ENCODE results near the gene C1QTNF8. TPM values are rescaled to one million over a fixed set of nuclear protein-coding genes. Genes with fewer than 3 reads are reported as not detected.

Gene C1QTNF8
- total and polyA plus RNA-seq, 2 of the 13 experiments (the other 11 are each of a cell fraction or from before 2014, with no cell fraction given): 0.09 TPM; not detected in 1

GRCh38 chr16:1090620-1091587, 5.1 kb downstream of the C1QTNF8 start (continued):
- TF ChIP-seq PRDM10 (CRISPR knock-in tag; IDR thresholded peaks at IDR 0.05; ENCODE audit: low read depth) (peak; percentile 79), ZNF629 (CRISPR knock-in tag; conservative IDR thresholded peaks at IDR 0.05) (no peak), THAP9 (CRISPR knock-in tag; IDR thresholded peaks at IDR 0.05; ENCODE audit: borderline replicate concordance) (no peak), CEBPB (IDR thresholded peaks at IDR 0.05; ENCODE audit: borderline replicate concordance, low read depth, low read length) (no peak), CHCHD3 (CRISPR knock-in tag; IDR thresholded peaks at IDR 0.05) (no peak), ZNF33B (CRISPR knock-in tag; IDR thresholded peaks at IDR 0.05) (no peak), MTA3 (CRISPR knock-in tag; IDR thresholded peaks at IDR 0.05) (no peak), ZNF496 (CRISPR knock-in tag; IDR thresholded peaks at IDR 0.05; ENCODE audit: insufficient replicate concordance) (no peak), ELK4 (CRISPR knock-in tag; IDR thresholded peaks at IDR 0.05; ENCODE audit: borderline replicate concordance) (no peak), NONO (IDR thresholded peaks at IDR 0.05) (no peak), NONO (CRISPR knock-in tag; conservative IDR thresholded peaks at IDR 0.05) (no peak), THYN1 (CRISPR knock-in tag; IDR thresholded peaks at IDR 0.05; ENCODE audit: borderline replicate concordance, low read depth) (no peak), CBFB (CRISPR knock-in tag; IDR thresholded peaks at IDR 0.05) (no peak; the same call in 1 of the 2 replicates), KLF13 (CRISPR knock-in tag; IDR thresholded peaks at IDR 0.05) (no peak; the same call in 1 of the 2 replicates), NR3C1 (CRISPR knock-in tag; IDR thresholded peaks at IDR 0.05) (no peak), KDM5A (IDR thresholded peaks at IDR 0.05; ENCODE audit: borderline replicate concordance, low read length) (no peak), ZNF772 (CRISPR knock-in tag; IDR thresholded peaks at IDR 0.05) (peak; percentile 59; the same call in 1 of the 2 replicates), SP140L (CRISPR knock-in tag; IDR thresholded peaks at IDR 0.05; ENCODE audit: borderline replicate concordance) (no peak), PBX3 (CRISPR knock-in tag; IDR thresholded peaks at IDR 0.05; ENCODE audit: borderline replicate concordance) (no peak), MBNL3 (CRISPR knock-in tag; conservative IDR thresholded peaks at IDR 0.05) (no peak)
